Panc1 (cell line): ENCODE measurements around the gene ZRANB3. TPM values are rescaled to one million over a fixed set of nuclear protein-coding genes. Genes with fewer than 3 reads are reported as not detected.

Experiments
- ATAC-seq: fragments of 200-7000 bp; cut with Tn5 transposase; 2 replicates; pipeline ENCODE4 v1.9.1; 2020; ENCODE audit warnings: mild to moderate bottlenecking, moderate library complexity
- BruUV-seq: library from RNA; stranded (reverse); fragments of 400-500 nt; replicated peaks from 2 replicates; lab custom pipeline; 2021; lab: Mats Ljungman, UMichigan
- CTCF ChIA-PET: fragments of 300-600 bp; sonication (Branson Sonifier 250); formaldehyde crosslinking; loops from one replicate; lab custom pipeline; 2022; ENCODE audit warnings: antibody characterized with exemption; lab: Charles Lee
- POLR2A ChIA-PET: fragments of 300-600 bp; sonication (Branson Sonifier 250); formaldehyde crosslinking; loops from one replicate; lab custom pipeline; 2022; ENCODE audit warnings: antibody characterized with exemption; lab: Charles Lee
- DNase-seq: peaks from one replicate; pipeline ENCODE4 v3.0.0-alpha.2; 2010; ENCODE audit warnings: low read depth, low spot score
- H3K27ac ChIP-seq: 2 replicates; pipeline ENCODE4 v1.5.1; 2011; ENCODE audit warnings: mild to moderate bottlenecking, low read length, inconsistent platforms
- H3K27me3 ChIP-seq: fragments of 200-500 bp; sonication (Bioruptor generic); 2 replicates; pipeline ENCODE4 v1.6.0; 2014; ENCODE audit warnings: low read length, inconsistent platforms; ENCODE audit not compliant: control insufficient read depth, insufficient read depth
- H3K36me3 ChIP-seq: fragments of 200-500 bp; sonication (Bioruptor generic); 2 replicates; pipeline ENCODE4 v1.5.1; 2014; ENCODE audit warnings: inconsistent platforms, mild to moderate bottlenecking, low read length, moderate library complexity; ENCODE audit not compliant: control insufficient read depth, insufficient read depth
- H3K4me1 ChIP-seq: 2 replicates; pipeline ENCODE4 v1.5.1; 2011; ENCODE audit warnings: inconsistent platforms, mild to moderate bottlenecking, low read length, moderate library complexity; ENCODE audit not compliant: control insufficient read depth, insufficient read depth
- H3K4me3 ChIP-seq, 2 experiments: 2 replicates each; pipeline ENCODE4 v1.5.1; 2011 to 2012; ENCODE audit warnings: low read depth in 2 of 2, low read length in 2 of 2, mild to moderate bottlenecking in 2 of 2, inconsistent platforms in 1 of 2, moderate library complexity in 1 of 2
- H3K9me3 ChIP-seq: fragments of 200-500 bp; sonication (Bioruptor generic); 2 replicates; pipeline ENCODE4 v1.5.1; 2014; ENCODE audit warnings: low read depth, mild to moderate bottlenecking, inconsistent platforms, low read length, moderate library complexity; ENCODE audit not compliant: control insufficient read depth, insufficient read depth
- POLR2AphosphoS5 ChIP-seq: IDR thresholded peaks from 2 replicates; pipeline ENCODE4 v1.6.1; 2012; ENCODE audit warnings: mild to moderate bottlenecking, low read depth, low read length, moderate library complexity
- SIN3A ChIP-seq: IDR thresholded peaks from 2 replicates; pipeline ENCODE4 v1.6.1; 2012; ENCODE audit warnings: low read depth, mild to moderate bottlenecking, low read length, moderate library complexity, borderline replicate concordance; ENCODE audit not compliant: insufficient read depth
- TCF7L2 ChIP-seq: IDR thresholded peaks from 2 replicates; pipeline ENCODE4 v1.6.1; 2011; ENCODE audit warnings: mild to moderate bottlenecking, low read depth, low read length, inconsistent platforms
- in situ Hi-C: cut with HindIII; loops from 2 replicates; pipeline ENCODE4 v1.10.0; 2016; ENCODE audit warnings: low sequenced_read_pairs, low pct_unique_long_range_greater_than_20kb
- intact Hi-C: fragments of 100-400 bp; cut with micrococcal nuclease; formaldehyde crosslinking; loops from one replicate; pipeline ENCODE4 v1.10.0; 2022; ENCODE audit not compliant: unreplicated experiment
- total RNA-seq: library from RNA; stranded (reverse); gene quantifications from one replicate; pipeline ENCODE4 v1.2.1, GENCODE V29; 2021; ENCODE audit not compliant: unreplicated experiment
- TF ChIP-seq, protein P1 (sequence below): fragments of 450-650 bp; IDR thresholded peaks from 2 replicates; pipeline ENCODE4 v1.5.1; 2017; ENCODE audit warnings: mild to moderate bottlenecking
- TF ChIP-seq, protein P2 (sequence below), 2 experiments: IDR thresholded peaks; 2 replicates each; pipeline ENCODE4 v1.6.1; 2011 to 2012; ENCODE audit warnings: low read depth in 2 of 2, control low read depth in 1 of 2, low read length in 1 of 2, mild to moderate bottlenecking in 1 of 2, moderate library complexity in 1 of 2; ENCODE audit not compliant: insufficient read depth in 1 of 2

The ZRANB3 gene
- total RNA-seq, 1 experiment from 2014 or later: 11.7 TPM

DNA sequence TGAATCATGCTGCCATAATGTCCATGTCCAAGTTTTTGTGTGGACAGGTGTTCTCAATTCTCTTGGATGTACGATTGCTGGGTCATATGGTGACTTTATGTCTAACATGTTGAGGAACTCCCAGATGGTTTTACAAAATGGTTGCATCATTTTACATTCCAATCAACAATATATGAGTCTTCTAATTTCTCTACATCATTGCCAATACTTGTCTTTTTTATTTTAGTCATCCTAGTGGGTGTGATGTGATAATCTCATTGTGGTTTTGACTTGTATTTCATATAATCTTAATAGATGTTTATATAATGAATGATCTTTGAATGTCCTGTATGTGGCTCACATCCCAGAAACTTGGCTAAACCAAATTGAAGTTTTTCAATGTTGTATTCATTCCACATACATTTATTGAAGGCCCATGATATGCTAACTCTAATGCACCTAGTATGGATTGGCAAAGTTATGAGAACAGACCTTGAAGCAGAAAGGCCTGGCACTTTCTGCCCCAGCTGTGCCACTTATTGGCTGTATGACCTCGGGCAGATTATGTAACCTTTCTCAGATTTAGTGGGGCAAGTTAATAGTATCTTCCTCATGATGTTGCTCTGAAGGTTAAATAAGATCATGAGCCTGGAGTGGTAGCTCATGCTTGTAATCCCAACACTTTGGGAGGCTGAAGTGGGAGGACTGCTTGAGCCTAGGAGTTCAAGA, 273.5 kb downstream of the ZRANB3 start:
- TF ChIP-seq TCF7L2 (no peak), SIN3A (no peak), POLR2AphosphoS5 (no peak)
- TF ChIP-seq, protein P1, sequence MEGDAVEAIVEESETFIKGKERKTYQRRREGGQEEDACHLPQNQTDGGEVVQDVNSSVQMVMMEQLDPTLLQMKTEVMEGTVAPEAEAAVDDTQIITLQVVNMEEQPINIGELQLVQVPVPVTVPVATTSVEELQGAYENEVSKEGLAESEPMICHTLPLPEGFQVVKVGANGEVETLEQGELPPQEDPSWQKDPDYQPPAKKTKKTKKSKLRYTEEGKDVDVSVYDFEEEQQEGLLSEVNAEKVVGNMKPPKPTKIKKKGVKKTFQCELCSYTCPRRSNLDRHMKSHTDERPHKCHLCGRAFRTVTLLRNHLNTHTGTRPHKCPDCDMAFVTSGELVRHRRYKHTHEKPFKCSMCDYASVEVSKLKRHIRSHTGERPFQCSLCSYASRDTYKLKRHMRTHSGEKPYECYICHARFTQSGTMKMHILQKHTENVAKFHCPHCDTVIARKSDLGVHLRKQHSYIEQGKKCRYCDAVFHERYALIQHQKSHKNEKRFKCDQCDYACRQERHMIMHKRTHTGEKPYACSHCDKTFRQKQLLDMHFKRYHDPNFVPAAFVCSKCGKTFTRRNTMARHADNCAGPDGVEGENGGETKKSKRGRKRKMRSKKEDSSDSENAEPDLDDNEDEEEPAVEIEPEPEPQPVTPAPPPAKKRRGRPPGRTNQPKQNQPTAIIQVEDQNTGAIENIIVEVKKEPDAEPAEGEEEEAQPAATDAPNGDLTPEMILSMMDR: no peak
- TF ChIP-seq, protein P2, sequence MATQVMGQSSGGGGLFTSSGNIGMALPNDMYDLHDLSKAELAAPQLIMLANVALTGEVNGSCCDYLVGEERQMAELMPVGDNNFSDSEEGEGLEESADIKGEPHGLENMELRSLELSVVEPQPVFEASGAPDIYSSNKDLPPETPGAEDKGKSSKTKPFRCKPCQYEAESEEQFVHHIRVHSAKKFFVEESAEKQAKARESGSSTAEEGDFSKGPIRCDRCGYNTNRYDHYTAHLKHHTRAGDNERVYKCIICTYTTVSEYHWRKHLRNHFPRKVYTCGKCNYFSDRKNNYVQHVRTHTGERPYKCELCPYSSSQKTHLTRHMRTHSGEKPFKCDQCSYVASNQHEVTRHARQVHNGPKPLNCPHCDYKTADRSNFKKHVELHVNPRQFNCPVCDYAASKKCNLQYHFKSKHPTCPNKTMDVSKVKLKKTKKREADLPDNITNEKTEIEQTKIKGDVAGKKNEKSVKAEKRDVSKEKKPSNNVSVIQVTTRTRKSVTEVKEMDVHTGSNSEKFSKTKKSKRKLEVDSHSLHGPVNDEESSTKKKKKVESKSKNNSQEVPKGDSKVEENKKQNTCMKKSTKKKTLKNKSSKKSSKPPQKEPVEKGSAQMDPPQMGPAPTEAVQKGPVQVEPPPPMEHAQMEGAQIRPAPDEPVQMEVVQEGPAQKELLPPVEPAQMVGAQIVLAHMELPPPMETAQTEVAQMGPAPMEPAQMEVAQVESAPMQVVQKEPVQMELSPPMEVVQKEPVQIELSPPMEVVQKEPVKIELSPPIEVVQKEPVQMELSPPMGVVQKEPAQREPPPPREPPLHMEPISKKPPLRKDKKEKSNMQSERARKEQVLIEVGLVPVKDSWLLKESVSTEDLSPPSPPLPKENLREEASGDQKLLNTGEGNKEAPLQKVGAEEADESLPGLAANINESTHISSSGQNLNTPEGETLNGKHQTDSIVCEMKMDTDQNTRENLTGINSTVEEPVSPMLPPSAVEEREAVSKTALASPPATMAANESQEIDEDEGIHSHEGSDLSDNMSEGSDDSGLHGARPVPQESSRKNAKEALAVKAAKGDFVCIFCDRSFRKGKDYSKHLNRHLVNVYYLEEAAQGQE (IDR thresholded peaks at IDR 0.05; ENCODE audit: insufficient read depth in 1 of 2, low read depth in 2 of 2, low read length in 1 of 2): no peak
- DNase-seq: no peak
- intact Hi-C loops: no loop called here
- H3K36me3 ChIP-seq: no peaks in the 10 kb centered on the region
- ChIA-PET POLR2A (no interaction called here), CTCF (no interaction called here)
- H3K27ac ChIP-seq: no peak overlapping the region
- no TSS peak for BruUV-seq
- no peaks in the 10 kb centered on the region for H3K9me3 ChIP-seq
- in situ Hi-C loops: no loop called here
- H3K27me3 ChIP-seq: no peaks in the 10 kb centered on the region
- ATAC-seq: no peak
- H3K4me1 ChIP-seq: no peaks in the 10 kb centered on the region
- no peak overlapping the region for H3K4me3 ChIP-seq

DNA sequence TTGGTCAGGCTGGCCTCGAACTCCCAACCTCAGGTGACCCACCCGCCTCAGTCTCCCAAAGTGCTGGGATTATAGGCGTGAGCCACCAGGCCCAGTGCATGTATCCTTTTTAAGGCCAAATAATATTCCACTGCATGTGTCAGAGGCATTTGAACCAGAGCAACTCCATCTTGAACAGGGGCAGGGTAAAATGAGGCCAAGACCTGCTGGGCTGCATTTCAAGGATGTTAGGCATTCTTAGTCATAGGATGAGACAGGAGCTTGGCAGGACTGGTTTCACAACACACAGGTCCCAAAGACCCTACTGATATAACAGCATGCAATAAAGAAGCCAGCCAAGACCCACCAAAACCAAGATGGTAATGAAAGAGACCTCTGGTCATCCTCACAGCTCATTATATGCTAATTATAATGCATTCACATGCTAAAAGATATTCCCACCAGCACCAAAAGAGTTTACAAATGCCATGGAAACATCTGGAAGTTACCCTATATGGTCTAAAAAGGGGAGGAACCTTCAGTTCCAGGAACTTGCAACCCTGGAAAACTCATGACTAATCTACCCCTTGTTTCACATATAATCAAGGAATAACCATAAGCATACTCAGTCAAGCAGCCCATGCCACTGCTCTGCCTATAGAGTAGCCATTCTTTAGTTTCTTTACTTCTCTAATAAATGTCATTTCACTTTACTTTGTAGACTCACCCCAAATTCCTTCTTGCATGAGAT, 274.3 kb downstream of the ZRANB3 start:
- no TSS peak for BruUV-seq
- no peak overlapping the region for H3K27ac ChIP-seq
- in situ Hi-C loops (no loop called here), intact Hi-C loops (no loop called here)
- CTCF ChIA-PET: no interaction called here
- H3K4me3 ChIP-seq: no peak overlapping the region
- POLR2A ChIA-PET: no interaction called here
- TF ChIP-seq SIN3A (no peak), TCF7L2 (no peak), POLR2AphosphoS5 (no peak)
- TF ChIP-seq, protein P2 (IDR thresholded peaks at IDR 0.05; ENCODE audit: insufficient read depth in 1 of 2, low read depth in 2 of 2, low read length in 1 of 2): no peak
- TF ChIP-seq, protein P1: no peak
- no peaks in the 10 kb centered on the region for H3K27me3 ChIP-seq
- no peak for DNase-seq
- no peak for ATAC-seq
- no peaks in the 10 kb centered on the region for H3K4me1 ChIP-seq
- no peaks in the 10 kb centered on the region for H3K36me3 ChIP-seq
- H3K9me3 ChIP-seq: no peaks in the 10 kb centered on the region
